ENCODE results near the gene ATL1. TPM values are rescaled to one million over a fixed set of nuclear protein-coding genes. Genes with fewer than 3 reads are reported as not detected.

Gene ATL1
- total and polyA plus RNA-seq, 2 of the 13 experiments (the other 11 are each of a cell fraction or from before 2014, with no cell fraction given): 0.60 to 0.65 TPM

DNA sequence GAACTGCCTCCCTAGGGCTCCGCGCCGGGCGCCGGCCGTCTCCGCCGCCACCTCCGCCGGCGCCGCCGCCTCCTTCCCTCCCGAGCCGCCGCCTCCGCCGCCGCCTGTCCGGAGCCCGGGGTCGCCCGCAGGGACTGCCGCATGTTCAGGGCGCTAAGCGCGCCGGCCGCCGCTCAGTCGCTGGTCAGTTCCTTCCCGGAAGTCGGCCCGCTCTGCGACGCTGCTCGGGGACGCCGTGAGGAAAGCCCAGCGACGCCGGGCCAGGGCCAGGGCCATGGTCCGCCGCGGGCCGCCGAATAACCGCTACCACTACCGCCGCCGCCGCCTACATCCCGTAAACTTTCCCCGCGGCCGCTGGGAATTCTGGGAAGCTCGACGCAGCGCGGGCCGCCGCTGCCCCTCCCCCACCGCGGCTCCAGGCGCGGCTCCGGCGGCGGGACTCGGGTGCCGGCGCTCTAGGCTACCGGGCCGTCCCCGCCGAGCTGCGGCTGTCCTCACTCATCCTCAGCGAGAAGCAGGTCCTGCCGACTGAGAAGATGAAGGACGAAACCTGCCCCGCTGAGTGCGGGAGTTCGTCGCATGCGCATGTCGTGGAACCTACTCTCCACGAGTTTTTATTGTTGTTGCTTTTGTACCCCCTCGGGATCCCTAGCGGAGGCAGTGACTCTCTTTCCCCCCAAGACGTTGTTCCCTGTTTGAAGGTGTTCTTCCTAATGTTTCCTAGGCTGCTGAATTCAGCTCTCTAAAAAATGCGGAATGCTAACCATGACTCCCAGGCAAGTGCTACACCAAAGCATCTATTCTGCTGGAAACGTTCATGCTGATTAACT, 108.3 kb downstream of the ATL1 start, which contains the start of gene SAV1 (continued):
- TF ChIP-seq, protein P1, sequence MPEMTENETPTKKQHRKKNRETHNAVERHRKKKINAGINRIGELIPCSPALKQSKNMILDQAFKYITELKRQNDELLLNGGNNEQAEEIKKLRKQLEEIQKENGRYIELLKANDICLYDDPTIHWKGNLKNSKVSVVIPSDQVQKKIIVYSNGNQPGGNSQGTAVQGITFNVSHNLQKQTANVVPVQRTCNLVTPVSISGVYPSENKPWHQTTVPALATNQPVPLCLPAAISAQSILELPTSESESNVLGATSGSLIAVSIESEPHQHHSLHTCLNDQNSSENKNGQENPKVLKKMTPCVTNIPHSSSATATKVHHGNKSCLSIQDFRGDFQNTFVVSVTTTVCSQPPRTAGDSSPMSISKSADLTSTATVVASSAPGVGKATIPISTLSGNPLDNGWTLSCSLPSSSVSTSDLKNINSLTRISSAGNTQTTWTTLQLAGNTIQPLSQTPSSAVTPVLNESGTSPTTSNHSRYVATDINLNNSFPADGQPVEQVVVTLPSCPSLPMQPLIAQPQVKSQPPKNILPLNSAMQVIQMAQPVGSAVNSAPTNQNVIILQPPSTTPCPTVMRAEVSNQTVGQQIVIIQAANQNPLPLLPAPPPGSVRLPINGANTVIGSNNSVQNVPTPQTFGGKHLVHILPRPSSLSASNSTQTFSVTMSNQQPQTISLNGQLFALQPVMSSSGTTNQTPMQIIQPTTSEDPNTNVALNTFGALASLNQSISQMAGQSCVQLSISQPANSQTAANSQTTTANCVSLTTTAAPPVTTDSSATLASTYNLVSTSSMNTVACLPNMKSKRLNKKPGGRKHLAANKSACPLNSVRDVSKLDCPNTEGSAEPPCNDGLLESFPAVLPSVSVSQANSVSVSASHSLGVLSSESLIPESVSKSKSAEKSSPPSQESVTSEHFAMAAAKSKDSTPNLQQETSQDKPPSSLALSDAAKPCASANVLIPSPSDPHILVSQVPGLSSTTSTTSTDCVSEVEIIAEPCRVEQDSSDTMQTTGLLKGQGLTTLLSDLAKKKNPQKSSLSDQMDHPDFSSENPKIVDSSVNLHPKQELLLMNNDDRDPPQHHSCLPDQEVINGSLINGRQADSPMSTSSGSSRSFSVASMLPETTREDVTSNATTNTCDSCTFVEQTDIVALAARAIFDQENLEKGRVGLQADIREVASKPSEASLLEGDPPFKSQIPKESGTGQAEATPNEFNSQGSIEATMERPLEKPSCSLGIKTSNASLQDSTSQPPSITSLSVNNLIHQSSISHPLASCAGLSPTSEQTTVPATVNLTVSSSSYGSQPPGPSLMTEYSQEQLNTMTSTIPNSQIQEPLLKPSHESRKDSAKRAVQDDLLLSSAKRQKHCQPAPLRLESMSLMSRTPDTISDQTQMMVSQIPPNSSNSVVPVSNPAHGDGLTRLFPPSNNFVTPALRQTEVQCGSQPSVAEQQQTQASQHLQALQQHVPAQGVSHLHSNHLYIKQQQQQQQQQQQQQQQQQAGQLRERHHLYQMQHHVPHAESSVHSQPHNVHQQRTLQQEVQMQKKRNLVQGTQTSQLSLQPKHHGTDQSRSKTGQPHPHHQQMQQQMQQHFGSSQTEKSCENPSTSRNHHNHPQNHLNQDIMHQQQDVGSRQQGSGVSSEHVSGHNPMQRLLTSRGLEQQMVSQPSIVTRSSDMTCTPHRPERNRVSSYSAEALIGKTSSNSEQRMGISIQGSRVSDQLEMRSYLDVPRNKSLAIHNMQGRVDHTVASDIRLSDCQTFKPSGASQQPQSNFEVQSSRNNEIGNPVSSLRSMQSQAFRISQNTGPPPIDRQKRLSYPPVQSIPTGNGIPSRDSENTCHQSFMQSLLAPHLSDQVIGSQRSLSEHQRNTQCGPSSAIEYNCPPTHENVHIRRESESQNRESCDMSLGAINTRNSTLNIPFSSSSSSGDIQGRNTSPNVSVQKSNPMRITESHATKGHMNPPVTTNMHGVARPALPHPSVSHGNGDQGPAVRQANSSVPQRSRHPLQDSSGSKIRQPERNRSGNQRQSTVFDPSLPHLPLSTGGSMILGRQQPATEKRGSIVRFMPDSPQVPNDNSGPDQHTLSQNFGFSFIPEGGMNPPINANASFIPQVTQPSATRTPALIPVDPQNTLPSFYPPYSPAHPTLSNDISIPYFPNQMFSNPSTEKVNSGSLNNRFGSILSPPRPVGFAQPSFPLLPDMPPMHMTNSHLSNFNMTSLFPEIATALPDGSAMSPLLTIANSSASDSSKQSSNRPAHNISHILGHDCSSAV (CRISPR knock-in tag; IDR thresholded peaks at IDR 0.05; ENCODE audit: borderline replicate concordance): 0 out of 2 replicates have a peak, but pooled peaks have one; percentile 27
- TF ChIP-seq NFIC (IDR thresholded peaks at IDR 0.05; ENCODE audit: low read length) (0 out of 2 replicates have a peak, but pooled peaks have one; percentile 65), HDAC1 (CRISPR knock-in tag; IDR thresholded peaks at IDR 0.05) (peak; percentile 76), PAWR (CRISPR knock-in tag; IDR thresholded peaks at IDR 0.05; ENCODE audit: borderline replicate concordance) (no peak), TIGD3 (CRISPR knock-in tag; IDR thresholded peaks at IDR 0.05; ENCODE audit: borderline replicate concordance) (no peak), ZSCAN25 (CRISPR knock-in tag; IDR thresholded peaks at IDR 0.05) (no peak), ZIK1 (CRISPR knock-in tag; IDR thresholded peaks at IDR 0.05; ENCODE audit: borderline replicate concordance, low read depth) (peak; percentile 85; the same call in 1 of the 2 replicates), MEIS1 (CRISPR knock-in tag; IDR thresholded peaks at IDR 0.05; ENCODE audit: borderline replicate concordance) (0 out of 2 replicates have a peak, but pooled peaks have one; percentile 52), GLMP (CRISPR knock-in tag; IDR thresholded peaks at IDR 0.05; ENCODE audit: borderline replicate concordance) (no peak), ZNF44 (CRISPR knock-in tag; IDR thresholded peaks at IDR 0.05) (peak; percentile 88; the same call in 1 of the 2 replicates), RCOR2 (CRISPR knock-in tag; IDR thresholded peaks at IDR 0.05) (no peak), JUNB (CRISPR knock-in tag; IDR thresholded peaks at IDR 0.05; ENCODE audit: borderline replicate concordance) (peak; percentile 8; the same call in 1 of the 2 replicates), ATF3 (CRISPR knock-in tag; IDR thresholded peaks at IDR 0.05) (no peak)
- TF ChIP-seq, protein P2, sequence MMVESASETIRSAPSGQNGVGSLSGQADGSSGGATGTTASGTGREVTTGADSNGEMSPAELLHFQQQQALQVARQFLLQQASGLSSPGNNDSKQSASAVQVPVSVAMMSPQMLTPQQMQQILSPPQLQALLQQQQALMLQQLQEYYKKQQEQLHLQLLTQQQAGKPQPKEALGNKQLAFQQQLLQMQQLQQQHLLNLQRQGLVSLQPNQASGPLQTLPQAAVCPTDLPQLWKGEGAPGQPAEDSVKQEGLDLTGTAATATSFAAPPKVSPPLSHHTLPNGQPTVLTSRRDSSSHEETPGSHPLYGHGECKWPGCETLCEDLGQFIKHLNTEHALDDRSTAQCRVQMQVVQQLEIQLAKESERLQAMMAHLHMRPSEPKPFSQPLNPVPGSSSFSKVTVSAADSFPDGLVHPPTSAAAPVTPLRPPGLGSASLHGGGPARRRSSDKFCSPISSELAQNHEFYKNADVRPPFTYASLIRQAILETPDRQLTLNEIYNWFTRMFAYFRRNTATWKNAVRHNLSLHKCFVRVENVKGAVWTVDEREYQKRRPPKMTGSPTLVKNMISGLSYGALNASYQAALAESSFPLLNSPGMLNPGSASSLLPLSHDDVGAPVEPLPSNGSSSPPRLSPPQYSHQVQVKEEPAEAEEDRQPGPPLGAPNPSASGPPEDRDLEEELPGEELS (CRISPR knock-in tag; IDR thresholded peaks at IDR 0.05): peak; percentile 68

Data from HepG2 (cell line).